SK-N-DZ (cell line): ENCODE measurements around the gene RCOR1.
A peak's percentile ranks its signal among the peaks of the same experiment; 100 is the strongest.

Source experiments
- DNase-seq: peaks from one replicate; pipeline ENCODE4 v3.0.0-alpha.2; 2015; ENCODE audit warnings: low spot score
- small RNA-seq, 2 experiments: library from RNA; depleted of rRNA; stranded (forward); fragments of <200 nt; gene quantifications; one replicate each; pipeline ENCODE3, GENCODE V24; 2014

Gene RCOR1

GRCh38 chr14:102774391-102775153 is 182.1 kb downstream of the RCOR1 start:
- peak; percentile 57 for DNase-seq

DNA sequence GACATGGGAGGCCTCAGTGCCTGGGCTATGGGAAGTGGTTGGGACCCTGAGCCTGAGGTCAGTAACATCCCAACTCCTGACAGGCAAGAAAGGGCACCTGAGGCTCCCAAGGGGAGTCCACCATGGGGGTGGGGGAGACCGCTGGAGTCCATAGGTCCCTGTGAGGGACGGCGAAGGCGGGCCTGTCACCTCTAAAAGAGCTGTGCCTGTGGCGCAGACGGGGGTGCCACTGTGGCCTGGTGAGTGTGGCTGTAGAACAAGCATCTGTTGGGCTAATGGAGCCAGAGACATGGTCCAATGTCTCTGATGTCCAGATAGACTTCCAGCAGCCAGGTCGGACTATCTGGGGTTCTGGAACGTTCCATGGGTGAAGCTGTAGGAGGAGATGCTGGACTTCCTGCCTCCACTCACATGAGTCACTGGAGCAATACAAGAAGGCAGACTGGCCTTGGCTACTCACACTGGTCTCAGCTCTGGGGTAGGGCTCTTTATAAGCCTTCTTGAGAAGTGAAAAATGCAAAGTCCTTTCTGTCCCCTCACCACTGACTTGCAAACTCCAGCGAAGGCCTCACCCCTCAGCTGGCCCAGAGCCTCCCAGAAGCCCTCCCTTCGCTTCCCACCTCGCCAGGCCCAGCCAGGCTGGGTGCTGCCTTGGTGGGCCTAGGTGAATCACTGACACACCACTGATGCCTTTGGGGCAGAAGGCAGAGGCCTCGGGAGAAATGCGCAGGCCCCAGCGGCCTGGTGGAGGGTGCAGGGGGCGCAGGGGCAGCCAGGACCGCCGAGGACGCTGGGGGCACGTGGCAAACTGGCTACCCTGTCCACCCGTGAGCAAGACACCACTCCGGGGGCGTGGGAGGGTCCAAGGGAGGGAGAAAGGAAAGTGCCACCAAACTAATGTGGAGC is 183.7 kb downstream of the RCOR1 start:
- DNase-seq: no peak

- no peak for DNase-seq
These were observed 184.6 kb downstream of the RCOR1 start, which contains the start of gene TRAF3 for GRCh38 chr14:102776761-102777710. TRAF3 (plus strand) TSS chr14:102777449; CDS start chr14:102870202, 92,753 bp downstream.

DNA sequence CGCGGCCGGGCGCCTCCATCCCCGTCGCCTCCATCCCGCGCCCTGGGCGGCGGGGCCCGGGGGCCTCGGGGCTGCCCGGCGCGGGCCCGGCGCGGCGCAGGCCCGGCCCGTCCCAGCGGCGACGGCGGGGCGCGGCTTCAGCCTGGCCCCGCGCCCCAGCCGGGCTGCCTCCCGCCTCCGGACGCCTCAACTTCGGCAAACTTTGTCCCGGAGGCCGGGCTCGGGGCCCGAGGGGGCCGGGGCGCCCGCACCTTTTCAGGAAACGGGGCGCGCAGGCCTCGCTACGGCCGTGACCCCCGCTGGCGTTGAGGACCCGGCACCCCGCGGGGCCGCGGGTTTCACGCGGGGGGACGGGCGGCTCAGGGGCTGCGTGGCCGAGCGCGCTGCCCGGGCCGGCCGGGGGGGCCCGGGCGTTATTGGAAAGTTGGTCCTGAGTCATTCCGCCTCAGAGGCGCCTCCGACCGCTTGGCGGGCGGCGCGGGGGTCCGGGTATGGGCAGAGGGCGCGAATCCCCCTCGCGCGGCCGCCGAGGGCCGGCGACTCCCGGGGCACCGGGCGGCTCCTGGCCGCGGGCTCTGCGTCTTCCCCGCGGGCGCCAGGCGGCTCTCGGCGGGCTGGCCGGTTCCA is 185.4 kb downstream of the RCOR1 start:
- no peak for DNase-seq

DNA sequence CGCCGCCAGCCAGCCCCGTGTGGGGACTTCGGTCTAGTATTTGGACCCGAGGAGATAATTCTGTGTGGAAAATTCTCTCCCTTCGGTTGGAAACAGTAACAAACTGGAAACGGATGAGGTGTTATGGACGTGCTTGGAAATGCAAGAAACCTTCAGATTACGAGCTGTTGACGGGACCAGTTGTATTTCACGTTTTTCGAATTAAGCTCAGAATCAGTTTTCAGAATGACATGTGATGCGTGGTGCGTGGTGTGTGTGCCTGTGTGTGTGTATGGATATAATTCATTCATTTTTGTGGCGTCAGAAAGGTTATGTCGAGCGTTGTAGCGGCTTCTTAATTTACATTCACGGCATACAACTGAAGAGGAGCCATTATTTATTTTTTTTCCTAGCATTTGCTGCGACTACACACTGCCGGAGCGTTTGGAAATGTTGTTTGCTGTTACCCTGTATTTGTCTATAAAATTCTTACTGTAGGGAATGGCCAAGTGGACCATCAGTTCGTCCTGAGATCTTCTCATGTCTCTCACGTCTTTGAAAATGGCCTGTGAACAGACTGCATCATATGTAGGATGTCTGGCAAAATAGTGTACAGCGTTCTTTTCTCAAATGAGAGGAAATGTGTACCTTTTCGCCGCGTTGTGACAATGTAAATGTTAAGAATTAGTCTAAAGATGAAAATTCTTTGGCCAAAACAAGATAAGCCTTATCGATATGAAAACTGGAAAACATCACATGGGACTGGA is 186.1 kb downstream of the RCOR1 start:
- no peak for DNase-seq

DNA sequence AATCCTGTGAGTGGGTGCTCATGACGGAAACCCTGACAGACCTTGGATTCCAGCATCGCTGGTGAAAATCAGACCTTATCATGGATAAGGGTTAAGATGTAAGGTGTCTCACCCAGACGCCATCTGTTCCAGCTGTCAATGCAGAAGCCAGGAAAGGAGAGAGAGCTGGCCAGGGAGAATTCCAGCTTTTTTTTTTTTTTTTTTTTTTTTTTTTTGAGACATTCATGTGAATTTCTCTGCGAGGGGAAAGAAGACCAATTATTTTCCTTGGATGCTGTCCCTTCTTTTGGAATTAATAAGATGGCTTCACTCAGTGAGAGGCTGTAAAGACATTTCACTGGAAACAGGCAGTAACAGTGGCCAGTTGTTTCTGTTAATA is 186.6 kb downstream of the RCOR1 start:
- no peak for DNase-seq

GRCh38 chr14:102779574-102780315 is 187.3 kb downstream of the RCOR1 start:
- DNase-seq: no peak

Small RNAs within 50 kb of the gene (small RNA-seq; reads per million reads assigned to genes)
- 0 reads per million in 2 experiments for gene RF00019
- gene RN7SL546P: 0 to 0.13 reads per million in 2 experiments
